ENCODE results near the gene MTHFD1. TPM values are rescaled to one million over a fixed set of nuclear protein-coding genes. Genes with fewer than 3 reads are reported as not detected.

Gene MTHFD1
- polyA plus RNA-seq, 1 experiment, result 30.7 TPM

DNA sequence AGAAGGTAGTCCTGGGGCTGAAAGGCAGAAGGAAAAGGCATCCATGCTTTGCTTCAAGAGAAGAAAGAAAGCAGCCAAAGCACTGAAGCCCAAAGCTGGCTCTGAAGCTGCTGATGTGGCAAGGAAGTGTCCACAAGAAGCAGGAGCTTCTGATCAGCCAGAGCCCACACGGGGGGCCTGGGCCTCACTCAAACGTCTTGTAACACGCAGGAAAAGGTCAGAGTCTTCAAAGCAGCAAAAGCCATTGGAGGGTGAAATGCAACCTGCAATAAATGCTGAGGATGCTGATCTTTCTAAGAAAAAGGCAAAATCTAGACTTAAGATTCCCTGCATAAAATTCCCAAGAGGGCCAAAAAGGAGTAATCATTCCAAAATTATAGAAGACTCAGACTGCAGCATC lies 80.3 kb downstream of the MTHFD1 start:
- ChIA-PET CTCF (no interaction called here), POLR2A (interaction anchor here (0.6 kb wide), 1 partner anchor 36 kb away, joined by 3 read pairs; no protein-coding TSS in a partner anchor)
- Histone ChIP-seq H3K9me3 (ENCODE audit: control insufficient read depth, insufficient read depth, low read length) (no peaks in the 10 kb centered on the region), H3K4me3 (ENCODE audit: low read depth, low read length) (no peak overlapping the region), H3K27ac (ENCODE audit: low read depth, low read length) (no peak overlapping the region), H3K27me3 (ENCODE audit: control insufficient read depth, insufficient read depth, low read length) (no peaks in the 10 kb centered on the region)
- TF ChIP-seq, protein P1, sequence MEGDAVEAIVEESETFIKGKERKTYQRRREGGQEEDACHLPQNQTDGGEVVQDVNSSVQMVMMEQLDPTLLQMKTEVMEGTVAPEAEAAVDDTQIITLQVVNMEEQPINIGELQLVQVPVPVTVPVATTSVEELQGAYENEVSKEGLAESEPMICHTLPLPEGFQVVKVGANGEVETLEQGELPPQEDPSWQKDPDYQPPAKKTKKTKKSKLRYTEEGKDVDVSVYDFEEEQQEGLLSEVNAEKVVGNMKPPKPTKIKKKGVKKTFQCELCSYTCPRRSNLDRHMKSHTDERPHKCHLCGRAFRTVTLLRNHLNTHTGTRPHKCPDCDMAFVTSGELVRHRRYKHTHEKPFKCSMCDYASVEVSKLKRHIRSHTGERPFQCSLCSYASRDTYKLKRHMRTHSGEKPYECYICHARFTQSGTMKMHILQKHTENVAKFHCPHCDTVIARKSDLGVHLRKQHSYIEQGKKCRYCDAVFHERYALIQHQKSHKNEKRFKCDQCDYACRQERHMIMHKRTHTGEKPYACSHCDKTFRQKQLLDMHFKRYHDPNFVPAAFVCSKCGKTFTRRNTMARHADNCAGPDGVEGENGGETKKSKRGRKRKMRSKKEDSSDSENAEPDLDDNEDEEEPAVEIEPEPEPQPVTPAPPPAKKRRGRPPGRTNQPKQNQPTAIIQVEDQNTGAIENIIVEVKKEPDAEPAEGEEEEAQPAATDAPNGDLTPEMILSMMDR (IDR thresholded peaks at IDR 0.05; ENCODE audit: low read depth, low read length), result no peak
- no peak for DNase-seq (ENCODE audit: low read depth, low spot score)

DNA sequence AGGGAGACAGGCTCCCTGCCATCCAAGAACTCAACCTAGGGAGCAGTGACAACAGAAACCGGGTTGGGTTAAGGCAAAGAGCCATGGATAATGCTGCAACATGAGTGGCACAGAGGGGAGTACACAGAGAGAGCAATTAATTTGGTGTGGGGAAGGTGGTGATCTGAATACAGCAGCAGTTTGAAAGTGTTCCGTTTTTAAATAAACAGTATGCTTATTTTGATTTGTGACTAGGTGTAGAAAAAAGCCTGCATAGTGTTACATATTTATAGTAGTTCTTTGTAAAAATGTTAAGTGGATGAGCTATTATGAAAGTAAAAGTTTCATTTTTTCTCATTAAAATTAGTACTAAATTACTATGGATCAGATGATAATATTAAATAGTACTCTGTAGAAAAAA lies 85.9 kb downstream of the MTHFD1 start:
- Histone ChIP-seq H3K4me3 (ENCODE audit: low read depth, low read length) (no peak overlapping the region), H3K9me3 (ENCODE audit: control insufficient read depth, insufficient read depth, low read length) (no peaks in the 10 kb centered on the region), H3K27me3 (ENCODE audit: control insufficient read depth, insufficient read depth, low read length) (no peaks in the 10 kb centered on the region), H3K27ac (ENCODE audit: low read depth, low read length) (no peak overlapping the region)
- TF ChIP-seq, protein P1 (IDR thresholded peaks at IDR 0.05; ENCODE audit: low read depth, low read length), result no peak
- ChIA-PET CTCF (interaction anchor here (0.5 to 1.0 kb wide), 2 partner anchors 12 to 36 kb away, joined by 3 to 4 read pairs; no protein-coding TSS in a partner anchor), POLR2A (no interaction called here)
- no peak for DNase-seq (ENCODE audit: low read depth, low spot score)

DNA sequence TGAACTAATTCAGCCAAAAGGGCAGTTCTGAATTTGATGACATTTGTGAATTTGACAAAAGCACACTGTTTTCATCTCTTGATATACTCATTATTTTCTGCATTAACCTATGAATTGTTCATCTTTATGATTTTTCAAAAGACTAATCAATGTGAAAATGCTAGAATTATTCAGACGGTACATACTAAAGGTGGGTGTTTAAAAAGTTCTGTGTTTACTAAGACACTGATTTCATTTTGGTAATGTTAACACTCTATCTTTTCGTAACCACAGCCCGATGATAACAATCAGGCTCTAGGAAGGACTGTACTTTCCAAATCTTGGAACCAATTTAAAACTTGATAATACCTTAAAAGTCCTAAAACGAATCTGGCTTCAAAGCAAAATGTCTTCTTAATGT lies 86.5 kb downstream of the MTHFD1 start:
- TF ChIP-seq, protein P1 (IDR thresholded peaks at IDR 0.05; ENCODE audit: low read depth, low read length), result no peak
- ChIA-PET POLR2A (no interaction called here), CTCF (interaction anchor here (1.0 to 1.4 kb wide), 2 partner anchors 36 to 131 kb away, joined by 4 read pairs; no protein-coding TSS in a partner anchor)
- Histone ChIP-seq H3K4me3 (ENCODE audit: low read depth, low read length) (no peak overlapping the region), H3K27me3 (ENCODE audit: control insufficient read depth, insufficient read depth, low read length) (no peaks in the 10 kb centered on the region), H3K27ac (ENCODE audit: low read depth, low read length) (no peak overlapping the region), H3K9me3 (ENCODE audit: control insufficient read depth, insufficient read depth, low read length) (no peaks in the 10 kb centered on the region)
- DNase-seq (ENCODE audit: low read depth, low spot score), result no peak

DNA sequence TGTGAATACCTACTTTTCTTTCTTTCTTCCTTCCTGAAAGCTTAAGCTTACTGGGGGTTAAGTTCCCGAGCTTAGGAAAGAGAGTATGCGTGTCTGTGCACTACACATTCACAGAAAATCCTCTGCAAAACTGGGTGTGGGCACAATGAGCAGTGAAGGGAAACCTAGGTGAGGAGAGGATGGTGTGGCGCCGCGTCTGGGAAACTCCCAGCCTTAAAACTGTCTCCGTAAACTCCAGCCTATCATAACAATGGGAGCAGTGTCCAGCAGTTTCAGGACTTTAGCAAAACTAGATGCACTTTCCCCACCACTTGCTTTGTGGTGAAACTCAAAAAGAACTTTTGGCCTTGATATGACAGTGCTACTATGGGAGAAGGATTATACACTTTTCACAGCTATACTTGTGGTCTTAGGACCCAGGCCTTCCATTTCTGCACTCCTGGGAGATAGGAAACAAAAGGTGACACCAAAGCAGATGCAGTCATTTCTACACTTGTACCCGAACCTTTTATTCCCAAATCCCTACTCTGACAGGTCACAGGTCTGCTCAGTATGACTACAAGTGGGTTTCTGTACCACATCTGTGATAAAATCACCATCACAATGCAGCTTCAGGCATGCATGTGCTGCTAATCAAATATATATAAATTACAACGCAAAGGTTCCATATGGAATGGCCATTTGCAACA lies 87.6 kb downstream of the MTHFD1 start:
- CTCF ChIA-PET, result interaction anchor here (0.9 to 1.4 kb wide), 4 partner anchors 10 to 161 kb away, joined by 3 to 4 read pairs (median 4); partner anchors contain the start of gene HSPA2
- H3K27ac ChIP-seq (ENCODE audit: low read depth, low read length), result no peak overlapping the region
- TF ChIP-seq, protein P1 (IDR thresholded peaks at IDR 0.05; ENCODE audit: low read depth, low read length), result no peak
- POLR2A ChIA-PET, result no interaction called here
- H3K4me3 ChIP-seq (ENCODE audit: low read depth, low read length), result no peak overlapping the region
- DNase-seq (ENCODE audit: low read depth, low spot score), result no peak
- no peaks in the 10 kb centered on the region for H3K9me3 ChIP-seq (ENCODE audit: control insufficient read depth, insufficient read depth, low read length)
- no peaks in the 10 kb centered on the region for H3K27me3 ChIP-seq (ENCODE audit: control insufficient read depth, insufficient read depth, low read length)

DNA sequence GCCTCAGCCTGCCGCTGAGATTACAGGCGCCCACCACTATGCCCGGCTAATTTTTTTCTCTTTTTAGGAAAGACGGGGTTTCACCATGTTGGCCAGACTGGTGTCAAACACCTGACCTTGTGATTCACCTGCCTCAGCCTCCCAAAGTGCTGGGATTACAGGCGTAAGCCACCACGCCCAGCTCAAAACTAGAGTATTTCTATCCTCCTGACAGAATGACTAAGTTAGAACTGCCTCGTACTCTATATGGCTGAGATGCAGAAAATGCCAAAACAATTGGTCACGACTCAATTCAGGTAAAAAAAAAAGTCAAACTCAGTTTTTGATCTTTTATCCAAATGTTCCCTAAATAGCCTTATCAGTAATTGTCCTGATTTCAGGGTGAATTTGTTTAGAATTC lies 88.3 kb downstream of the MTHFD1 start:
- POLR2A ChIA-PET, result no interaction called here
- H3K27ac ChIP-seq (ENCODE audit: low read depth, low read length), result no peak overlapping the region
- CTCF ChIA-PET, result interaction anchor here (0.9 to 1.4 kb wide), 2 partner anchors 10 to 160 kb away, joined by 3 to 4 read pairs; no protein-coding TSS in a partner anchor
- DNase-seq (ENCODE audit: low read depth, low spot score), result no peak
- H3K27me3 ChIP-seq (ENCODE audit: control insufficient read depth, insufficient read depth, low read length), result no peaks in the 10 kb centered on the region
- no peak overlapping the region for H3K4me3 ChIP-seq (ENCODE audit: low read depth, low read length)
- H3K9me3 ChIP-seq (ENCODE audit: control insufficient read depth, insufficient read depth, low read length), result no peaks in the 10 kb centered on the region
- TF ChIP-seq, protein P1 (IDR thresholded peaks at IDR 0.05; ENCODE audit: low read depth, low read length), result no peak

All from AG04450 (cell line).